C4-2B (cell line): ENCODE results near the gene CARD14.

Experiments
- ZFX ChIP-seq: fragments of 450-650 bp; IDR thresholded peaks from 2 replicates; pipeline ENCODE4 v1.6.1; 2017
- TF ChIP-seq, protein P1 (sequence below): fragments of 450-650 bp; conservative IDR thresholded peaks from 2 replicates; pipeline ENCODE4 v1.5.1; 2017; ENCODE audit warnings: mild to moderate bottlenecking

DNA sequence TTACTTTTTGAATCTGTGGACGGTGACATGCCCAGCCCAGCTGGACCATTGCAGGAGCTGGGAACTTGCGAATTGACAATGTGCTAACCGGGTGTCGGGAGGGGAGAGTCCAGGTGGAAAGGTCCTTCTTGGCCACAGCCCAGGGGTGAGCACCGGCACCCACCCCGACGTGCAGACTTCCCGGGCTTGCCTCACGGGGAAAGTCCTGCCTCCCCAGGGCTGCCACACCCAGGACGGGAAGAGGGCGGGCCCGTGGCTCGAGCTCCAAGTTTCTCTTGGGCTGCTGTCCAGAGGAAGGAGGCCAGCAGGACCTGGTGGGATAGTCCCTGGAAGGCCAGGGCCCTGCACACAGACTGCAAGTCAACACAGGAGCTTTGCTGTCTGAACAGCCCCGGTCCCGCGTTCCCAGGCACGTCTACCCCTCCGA lies 17.7 kb downstream of the CARD14 start:
- TF ChIP-seq, protein P1, sequence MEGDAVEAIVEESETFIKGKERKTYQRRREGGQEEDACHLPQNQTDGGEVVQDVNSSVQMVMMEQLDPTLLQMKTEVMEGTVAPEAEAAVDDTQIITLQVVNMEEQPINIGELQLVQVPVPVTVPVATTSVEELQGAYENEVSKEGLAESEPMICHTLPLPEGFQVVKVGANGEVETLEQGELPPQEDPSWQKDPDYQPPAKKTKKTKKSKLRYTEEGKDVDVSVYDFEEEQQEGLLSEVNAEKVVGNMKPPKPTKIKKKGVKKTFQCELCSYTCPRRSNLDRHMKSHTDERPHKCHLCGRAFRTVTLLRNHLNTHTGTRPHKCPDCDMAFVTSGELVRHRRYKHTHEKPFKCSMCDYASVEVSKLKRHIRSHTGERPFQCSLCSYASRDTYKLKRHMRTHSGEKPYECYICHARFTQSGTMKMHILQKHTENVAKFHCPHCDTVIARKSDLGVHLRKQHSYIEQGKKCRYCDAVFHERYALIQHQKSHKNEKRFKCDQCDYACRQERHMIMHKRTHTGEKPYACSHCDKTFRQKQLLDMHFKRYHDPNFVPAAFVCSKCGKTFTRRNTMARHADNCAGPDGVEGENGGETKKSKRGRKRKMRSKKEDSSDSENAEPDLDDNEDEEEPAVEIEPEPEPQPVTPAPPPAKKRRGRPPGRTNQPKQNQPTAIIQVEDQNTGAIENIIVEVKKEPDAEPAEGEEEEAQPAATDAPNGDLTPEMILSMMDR: no peak
- TF ChIP-seq ZFX: no peak
